Stimulated activated effector memory CD8-positive, alpha-beta T cell treated with anti-CD3 and anti-CD28 coated beads, Interleukin-12 subunit alpha, Interleukin-12 subunit beta, amount 100 ng/mL, for 72 hours (primary cell): ENCODE data around the gene TRIP6.

Experiments used
- ATAC-seq: fragments of 150-1000 bp; cut with Tn5 transposase; 2 replicates; pipeline ENCODE4 v1.10.0; 2021
- DNase-seq, 2 donors: peaks; one replicate each; pipeline ENCODE4 v3.0.0; 2021 to 2022; ENCODE audit warnings: low spot score in 2 of 2
- H3K27ac Mint-ChIP-seq: one replicate; pipeline ENCODE4 v1.8.0; 2022; ENCODE audit warnings: mild to moderate bottlenecking, mixed read lengths
- H3K36me3 Mint-ChIP-seq: one replicate; pipeline ENCODE4 v1.8.0; 2022; ENCODE audit warnings: mild to moderate bottlenecking, mixed read lengths
- H3K4me1 Mint-ChIP-seq: one replicate; pipeline ENCODE4 v1.8.0; 2022; ENCODE audit warnings: mixed read lengths
- H3K4me3 Mint-ChIP-seq: one replicate; pipeline ENCODE4 v1.8.0; 2022; ENCODE audit warnings: mild to moderate bottlenecking, mixed read lengths
- H3K9me3 Mint-ChIP-seq: one replicate; pipeline ENCODE4 v1.8.0; 2022; ENCODE audit warnings: mixed read lengths

Gene TRIP6

GRCh38 chr7:100879685-100880261 lies 12.6 kb downstream of the TRIP6 start:
- no peaks in the 10 kb centered on the region for H3K9me3 Mint-ChIP-seq
- no peak overlapping the region for H3K4me3 Mint-ChIP-seq
- H3K4me1 Mint-ChIP-seq: peaks cover 71% of the 10 kb centered on the region
- H3K27ac Mint-ChIP-seq: peak overlapping the region; percentile 95
- peaks cover 100% of the 10 kb centered on the region for H3K36me3 Mint-ChIP-seq
- no peak for DNase-seq
- ATAC-seq: no peak

- Mint-ChIP-seq H3K9me3 (no peaks in the 10 kb centered on the region), H3K27ac (peak overlapping the region; percentile 95), H3K36me3 (peaks cover 100% of the 10 kb centered on the region)
These were observed 13.5 kb downstream of the TRIP6 start for GRCh38 chr7:100880645-100881044.

GRCh38 chr7:100881136-100881535 lies 13.9 kb downstream of the TRIP6 start:
- H3K36me3 Mint-ChIP-seq: peaks cover 100% of the 10 kb centered on the region
- ATAC-seq (no peak), DNase-seq (no peak)
- H3K4me3 Mint-ChIP-seq: no peak overlapping the region
- peak overlapping the region; percentile 20 for H3K27ac Mint-ChIP-seq
- peaks cover 72% of the 10 kb centered on the region for H3K4me1 Mint-ChIP-seq
- no peaks in the 10 kb centered on the region for H3K9me3 Mint-ChIP-seq

More at GRCh38 chr7:100880645-100881044, 13.5 kb downstream of the TRIP6 start:
- no peak for ATAC-seq
- peaks cover 71% of the 10 kb centered on the region for H3K4me1 Mint-ChIP-seq
- H3K4me3 Mint-ChIP-seq: no peak overlapping the region
- no peak for DNase-seq

- Mint-ChIP-seq H3K4me3 (no peak overlapping the region), H3K27ac (peak overlapping the region; percentile 20), H3K36me3 (peaks cover 100% of the 10 kb centered on the region), H3K4me1 (peaks cover 73% of the 10 kb centered on the region), H3K9me3 (no peaks in the 10 kb centered on the region)
- no peak for ATAC-seq
- DNase-seq: no peak
These were observed 15.0 kb downstream of the TRIP6 start for GRCh38 chr7:100882201-100882600.

- no peak for DNase-seq
- Mint-ChIP-seq H3K9me3 (no peaks in the 10 kb centered on the region), H3K27ac (peak overlapping the region; percentile 69), H3K4me1 (peaks cover 81% of the 10 kb centered on the region), H3K4me3 (no peak overlapping the region), H3K36me3 (peaks cover 100% of the 10 kb centered on the region)
- ATAC-seq: no peak
These were observed 15.8 kb downstream of the TRIP6 start for GRCh38 chr7:100882785-100883526.

- DNase-seq: peak in 1 of 2 donors; percentile 70
- H3K27ac Mint-ChIP-seq: peak overlapping the region; percentile 69
- peaks cover 93% of the 10 kb centered on the region for H3K36me3 Mint-ChIP-seq
- H3K4me1 Mint-ChIP-seq: peaks cover 76% of the 10 kb centered on the region
- ATAC-seq: peak; percentile 53
- no peaks in the 10 kb centered on the region for H3K9me3 Mint-ChIP-seq
- peak overlapping the region; percentile 79 for H3K4me3 Mint-ChIP-seq
These were observed 17.7 kb downstream of the TRIP6 start for GRCh38 chr7:100884736-100885439.

- H3K4me3 Mint-ChIP-seq: peak overlapping the region; percentile 79
- peak overlapping the region; percentile 69 for H3K27ac Mint-ChIP-seq
- H3K36me3 Mint-ChIP-seq: peaks cover 86% of the 10 kb centered on the region
- DNase-seq (no peak), ATAC-seq (no peak)
- H3K9me3 Mint-ChIP-seq: no peaks in the 10 kb centered on the region
- peaks cover 76% of the 10 kb centered on the region for H3K4me1 Mint-ChIP-seq
These were observed 18.4 kb downstream of the TRIP6 start for GRCh38 chr7:100885440-100886141.

- DNase-seq (no peak), ATAC-seq (no peak)
- peaks cover 78% of the 10 kb centered on the region for H3K4me1 Mint-ChIP-seq
- peak overlapping the region; percentile 79 for H3K4me3 Mint-ChIP-seq
- H3K36me3 Mint-ChIP-seq: peaks cover 79% of the 10 kb centered on the region
- H3K9me3 Mint-ChIP-seq: no peaks in the 10 kb centered on the region
- peak overlapping the region; percentile 69 for H3K27ac Mint-ChIP-seq
These were observed 19.2 kb downstream of the TRIP6 start for GRCh38 chr7:100886142-100886935.

GRCh38 chr7:100886936-100887515 lies 19.8 kb downstream of the TRIP6 start:
- DNase-seq (no peak), ATAC-seq (no peak)
- Mint-ChIP-seq H3K4me3 (peak overlapping the region; percentile 79), H3K36me3 (peaks cover 75% of the 10 kb centered on the region), H3K27ac (peak overlapping the region; percentile 87), H3K4me1 (peaks cover 79% of the 10 kb centered on the region), H3K9me3 (no peaks in the 10 kb centered on the region)

GRCh38 chr7:100887516-100888290 lies 20.5 kb downstream of the TRIP6 start:
- DNase-seq: no peak
- H3K36me3 Mint-ChIP-seq: peaks cover 71% of the 10 kb centered on the region
- peak overlapping the region; percentile 87 for H3K27ac Mint-ChIP-seq
- H3K9me3 Mint-ChIP-seq: no peaks in the 10 kb centered on the region
- H3K4me3 Mint-ChIP-seq: peak overlapping the region; percentile 79
- peaks cover 82% of the 10 kb centered on the region for H3K4me1 Mint-ChIP-seq
- no peak for ATAC-seq

GRCh38 chr7:100888291-100888987 lies 21.3 kb downstream of the TRIP6 start:
- H3K36me3 Mint-ChIP-seq: peaks cover 63% of the 10 kb centered on the region
- H3K9me3 Mint-ChIP-seq: no peaks in the 10 kb centered on the region
- DNase-seq (no peak), ATAC-seq (no peak)
- peak overlapping the region; percentile 79 for H3K4me3 Mint-ChIP-seq
- peak overlapping the region; percentile 87 for H3K27ac Mint-ChIP-seq
- peaks cover 77% of the 10 kb centered on the region for H3K4me1 Mint-ChIP-seq

- peak; percentile 63 for ATAC-seq
- no peaks in the 10 kb centered on the region for H3K9me3 Mint-ChIP-seq
- peaks cover 56% of the 10 kb centered on the region for H3K36me3 Mint-ChIP-seq
- DNase-seq: peak in 1 of 2 donors; percentile 65
- H3K27ac Mint-ChIP-seq: peak within 1 kb of the TSS; percentile 87
- peak within 1 kb of the TSS; percentile 79 for H3K4me3 Mint-ChIP-seq
- peaks cover 70% of the 10 kb centered on the region for H3K4me1 Mint-ChIP-seq
These were observed 22.0 kb downstream of the TRIP6 start, which contains the start of gene UFSP1 for GRCh38 chr7:100888988-100889750. Gene UFSP1, minus strand, starts transcription at chr7:100889715. Its CDS starts 444 bp downstream, at chr7:100889271.
